Measurements from ENCODE around the gene SMPD2. TPM values are rescaled to one million over a fixed set of nuclear protein-coding genes. Genes with fewer than 3 reads are reported as not detected.
A peak's percentile ranks its signal among the peaks of the same experiment; 100 is the strongest.

SMPD2 gene
- total and polyA plus RNA-seq, 2 of the 4 experiments (the other 2 are of a cell fraction) = 7.7 to 9.0 TPM

DNA sequence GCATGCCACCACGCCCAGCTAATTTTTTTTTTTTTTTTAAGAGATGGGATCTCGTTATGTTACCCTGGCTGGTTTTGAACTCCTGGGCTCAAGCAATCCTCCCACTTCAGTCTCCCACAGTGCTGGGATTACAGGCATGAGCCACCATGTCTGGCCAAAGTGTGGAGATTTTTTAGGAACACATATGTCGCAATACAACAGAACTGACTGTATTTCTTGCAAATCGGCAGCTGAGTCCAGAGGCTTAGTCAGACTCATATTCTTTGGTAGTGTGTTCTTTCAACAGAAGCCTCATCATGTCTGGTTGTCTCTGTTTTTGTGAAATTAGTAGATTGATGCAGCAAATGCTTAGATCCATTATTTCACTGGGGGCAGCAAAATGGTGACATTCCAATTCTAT lies 34.3 kb upstream of the SMPD2 start:
- Histone ChIP-seq H2AK9ac (replicated peaks; ENCODE audit: low read depth, low read length, poor library complexity) (no peak overlapping the region), H3K9me3 (ENCODE audit: control insufficient read depth, insufficient read depth, low read length) (no peaks in the 10 kb centered on the region), H3K4me2 (ENCODE audit: low read depth, low read length) (no peak overlapping the region), H3K9me1 (ENCODE audit: insufficient read depth, low read length) (no peaks in the 10 kb centered on the region), H3K4ac (ENCODE audit: low read depth, low read length) (no peak overlapping the region), H4K91ac (ENCODE audit: insufficient read depth, low read depth, low read length) (no peak overlapping the region), H4K5ac (ENCODE audit: low read depth, low read length) (no peak overlapping the region), H2BK20ac (ENCODE audit: low read depth, low read length) (no peak overlapping the region), H2BK15ac (ENCODE audit: low read depth, low read length) (no peak overlapping the region), H4K20me1 (ENCODE audit: insufficient read depth, low read length) (no peaks in the 10 kb centered on the region), H3K56ac (ENCODE audit: extremely low read depth, insufficient read depth, low read length) (no peak overlapping the region), H2AK5ac (ENCODE audit: low read depth, low read length) (no peak overlapping the region), H3K79me1 (ENCODE audit: low read depth in 1 of 2, low read length in 2 of 2) (no peaks in the 10 kb centered on the region), H3K4me1 (ENCODE audit: control insufficient read depth, insufficient read depth, low read length) (no peaks in the 10 kb centered on the region), H3K27ac (ENCODE audit: insufficient read depth, low read length) (no peak overlapping the region), H3K4me3 (ENCODE audit: insufficient read depth, low read depth, low read length) (no peak overlapping the region), H2BK120ac (ENCODE audit: low read depth, low read length) (no peak overlapping the region), H3K36me3 (ENCODE audit: control insufficient read depth, insufficient read depth, low read length) (no peaks in the 10 kb centered on the region), H3K14ac (replicated peaks; ENCODE audit: low read depth, low read length) (no peak overlapping the region), H3K23ac (ENCODE audit: low read depth, low read length) (no peak overlapping the region), H2BK5ac (ENCODE audit: low read depth, low read length, poor library complexity, severe bottlenecking) (no peak overlapping the region), H2AFZ (replicated peaks; ENCODE audit: low read length, poor library complexity) (no peak overlapping the region), H3K9ac (ENCODE audit: low read depth, low read length) (no peak overlapping the region), H3K27me3 (ENCODE audit: control insufficient read depth, insufficient read depth, low read length) (peaks cover 10% of the 10 kb centered on the region), H4K8ac (ENCODE audit: low read depth in 2 of 2, low read length in 2 of 2) (no peak overlapping the region), H3K18ac (ENCODE audit: low read depth, low read length) (no peak overlapping the region)
- TF ChIP-seq CEBPB (IDR thresholded peaks at IDR 0.05; ENCODE audit: low read depth, low read length) (peak; percentile 96), BHLHE40 (IDR thresholded peaks at IDR 0.05; ENCODE audit: low read depth, low read length) (no peak)
- in situ Hi-C loops (cut with MboI; ENCODE audit: low sequenced_read_pairs) = no loop called here
- intact Hi-C loops (cut with micrococcal nuclease) = no loop called here
- no TSS peak for BruUV-seq (replicated peaks)
- ATAC-seq (ENCODE audit: low read depth) (peak; percentile 37; the same call in 1 of the 2 replicates), DNase-seq (peak; percentile 63)
- dilution Hi-C loops (cut with HindIII; ENCODE audit: low sequenced_read_pairs, unreplicated experiment) = no loop called here
- ChIA-PET POLR2A (ENCODE audit: unreplicated experiment) (no interaction called here), CTCF (interaction anchor here (0.5 to 0.6 kb wide), 2 partner anchors 12 to 202 kb away, joined by 3 to 5 read pairs; no protein-coding TSS in a partner anchor)
- WGBS, 2 experiments (ENCODE audit: extremely low coverage in 2 of 2, insufficient read length in 1 of 2) = no CpG with 5 or more reads among the region's 4 CpGs

Data from IMR-90 (cell line).